CD4-positive, CD25-positive, alpha-beta regulatory T cell (primary cell): ENCODE measurements around the gene ALDH4A1. TPM values are rescaled to one million over a fixed set of nuclear protein-coding genes. Genes with fewer than 3 reads are reported as not detected.

Source experiments
- ATAC-seq, 2 donors: fragments of 150-1000 bp; cut with Tn5 transposase; one replicate each; pipeline ENCODE4 v1.10.0; 2021; ENCODE audit warnings: low read depth in 2 of 2, moderate number of reproducible peaks in 2 of 2, moderate library complexity in 1 of 2
- DNase-seq, 3 donors: peaks; one replicate each; pipeline versions ENCODE4 v3.0.0 to v3.0.0-alpha.2; 2012 to 2022; ENCODE audit warnings: mixed read lengths in 1 of 3
- H3K27ac ChIP-seq: one replicate; pipeline ENCODE4 v1.7.0; 2013; ENCODE audit warnings: mild to moderate bottlenecking, low read length; ENCODE audit not compliant: insufficient read depth, poor library complexity, severe bottlenecking
- H3K27me3 ChIP-seq: one replicate; pipeline ENCODE4 v1.7.0; 2013; ENCODE audit warnings: low read length; ENCODE audit not compliant: control insufficient read depth, insufficient read depth
- H3K36me3 ChIP-seq: one replicate; pipeline ENCODE4 v1.7.0; 2013; ENCODE audit warnings: mild to moderate bottlenecking, low read length, moderate library complexity; ENCODE audit not compliant: control insufficient read depth, insufficient read depth
- H3K4me1 ChIP-seq: 2 replicates; pipeline ENCODE4 v1.7.0; 2013; ENCODE audit warnings: mild to moderate bottlenecking, low read length; ENCODE audit not compliant: insufficient read depth, control insufficient read depth, poor library complexity, severe bottlenecking
- H3K4me3 ChIP-seq: one replicate; pipeline ENCODE4 v1.7.0; 2013; ENCODE audit warnings: low read depth, mild to moderate bottlenecking, low read length, moderate library complexity
- H3K9me3 ChIP-seq, 2 experiments: 1 replicate in 1 of 2; 2 replicates in 1 of 2; pipeline ENCODE4 v1.7.0; 2013; ENCODE audit warnings: low read length in 2 of 2, mild to moderate bottlenecking in 1 of 2, moderate library complexity in 1 of 2; ENCODE audit not compliant: control insufficient read depth in 2 of 2
- H3K27ac Mint-ChIP-seq, 3 donors: one replicate each; pipeline ENCODE4 v1.8.0; 2020 to 2022; ENCODE audit warnings: mild to moderate bottlenecking in 3 of 3, mixed read lengths in 3 of 3, moderate library complexity in 2 of 3
- H3K27me3 Mint-ChIP-seq: one replicate; pipeline ENCODE4 v1.8.0; 2022; ENCODE audit warnings: mild to moderate bottlenecking, mixed read lengths
- H3K36me3 Mint-ChIP-seq: one replicate; pipeline ENCODE4 v1.8.0; 2020; ENCODE audit warnings: mixed read lengths
- H3K4me1 Mint-ChIP-seq, 4 donors: one replicate each; pipeline ENCODE4 v1.8.0; 2020 to 2022; ENCODE audit warnings: mixed read lengths in 4 of 4, mild to moderate bottlenecking in 1 of 4
- H3K4me3 Mint-ChIP-seq, 4 donors: one replicate each; pipeline ENCODE4 v1.8.0; 2020 to 2022; ENCODE audit warnings: mild to moderate bottlenecking in 4 of 4, mixed read lengths in 4 of 4, moderate library complexity in 3 of 4
- H3K9me3 Mint-ChIP-seq, 7 donors: one replicate each; pipeline ENCODE4 v1.8.0; 2020 to 2022; ENCODE audit warnings: mixed read lengths in 7 of 7, mild to moderate bottlenecking in 3 of 7, moderate library complexity in 2 of 7
- polyA plus RNA-seq, 4 donors: library from polyadenylated mRNA; unstranded; fragments of 300-500 nt; fragmentation: Illumina TruSeq; gene quantifications; one replicate each; pipeline ENCODE4 v1.2.3, GENCODE V29; 2021
- total RNA-seq: library from RNA; stranded (reverse); gene quantifications from one replicate; pipeline ENCODE4 v1.2.3, GENCODE V29; 2022

The ALDH4A1 gene
- total and polyA plus RNA-seq, 5 donors from 2014 or later: 1.0 to 2.0 (median 1.4) TPM

- no peaks in the 10 kb centered on the region for H3K9me3 ChIP-seq
- Mint-ChIP-seq H3K4me1 (peaks cover 7 to 38% (median 21%) of the 10 kb centered on the region in 4 donors), H3K36me3 (no peaks in the 10 kb centered on the region), H3K27ac (no peak overlapping the region), H3K4me3 (no peak overlapping the region), H3K27me3 (no peaks in the 10 kb centered on the region), H3K9me3 (no peaks in the 10 kb centered on the region)
- peaks cover 66% of the 10 kb centered on the region for H3K36me3 ChIP-seq
- no peak overlapping the region for H3K27ac ChIP-seq
- H3K4me3 ChIP-seq: no peak overlapping the region
- no peak for DNase-seq
- no peak for ATAC-seq
- no peaks in the 10 kb centered on the region for H3K27me3 ChIP-seq
- peaks cover 29% of the 10 kb centered on the region for H3K4me1 ChIP-seq
These were observed 17.0 kb upstream of the ALDH4A1 start for GRCh38 chr1:18919197-18919905.

GRCh38 chr1:18918417-18918816, 16.1 kb upstream of the ALDH4A1 start:
- Mint-ChIP-seq H3K4me1 (peaks cover 3 to 32% (median 17%) of the 10 kb centered on the region in 4 donors), H3K9me3 (no peaks in the 10 kb centered on the region), H3K4me3 (no peak overlapping the region), H3K27me3 (no peaks in the 10 kb centered on the region), H3K36me3 (no peaks in the 10 kb centered on the region), H3K27ac (peak overlapping the region in 1 of 3 donors; percentile 45)
- H3K27ac ChIP-seq: no peak overlapping the region
- no peak overlapping the region for H3K4me3 ChIP-seq
- peaks cover 66% of the 10 kb centered on the region for H3K36me3 ChIP-seq
- H3K4me1 ChIP-seq: peaks cover 20% of the 10 kb centered on the region
- no peaks in the 10 kb centered on the region for H3K27me3 ChIP-seq
- no peaks in the 10 kb centered on the region for H3K9me3 ChIP-seq
- no peak for DNase-seq
- no peak for ATAC-seq

- no peaks in the 10 kb centered on the region for H3K9me3 Mint-ChIP-seq
- no peaks in the 10 kb centered on the region for H3K27me3 ChIP-seq
- peaks cover 73% of the 10 kb centered on the region for H3K36me3 ChIP-seq
- H3K4me1 ChIP-seq: peaks cover 12% of the 10 kb centered on the region
- no peaks in the 10 kb centered on the region for H3K27me3 Mint-ChIP-seq
- H3K36me3 Mint-ChIP-seq: peaks cover 4% of the 10 kb centered on the region
- ATAC-seq (no peak), DNase-seq (no peak)
- no peaks in the 10 kb centered on the region for H3K9me3 ChIP-seq
- H3K4me3 Mint-ChIP-seq: no peak overlapping the region
- H3K4me3 ChIP-seq: no peak overlapping the region
- peaks cover 0 to 24% (median 17%) of the 10 kb centered on the region in 4 donors for H3K4me1 Mint-ChIP-seq
- no peak overlapping the region for H3K27ac ChIP-seq
- peak overlapping the region in 1 of 3 donors; percentile 60 for H3K27ac Mint-ChIP-seq
These were observed 14.9 kb upstream of the ALDH4A1 start for GRCh38 chr1:18917071-18917799.

- no peak for ATAC-seq
- H3K36me3 ChIP-seq: peaks cover 80% of the 10 kb centered on the region
- H3K27ac Mint-ChIP-seq: no peak overlapping the region
These were observed 13.0 kb upstream of the ALDH4A1 start for GRCh38 chr1:18915341-18915740.

GRCh38 chr1:18913065-18913835, 10.9 kb upstream of the ALDH4A1 start:
- Mint-ChIP-seq H3K27ac (peak overlapping the region; percentile 35 to 93 (median 71)), H3K4me3 (no peak overlapping the region), H3K27me3 (no peaks in the 10 kb centered on the region), H3K4me1 (peaks cover 0 to 28% (median 11%) of the 10 kb centered on the region in 4 donors), H3K9me3 (no peaks in the 10 kb centered on the region), H3K36me3 (peaks cover 26% of the 10 kb centered on the region)
- DNase-seq (peak; percentile 56 to 64 (median 57)), ATAC-seq (peak; percentile 69 to 78)
- H3K27ac ChIP-seq: peak overlapping the region; percentile 49
- no peaks in the 10 kb centered on the region for H3K9me3 ChIP-seq
- H3K4me1 ChIP-seq: peaks cover 4% of the 10 kb centered on the region
- H3K4me3 ChIP-seq: no peak overlapping the region
- H3K36me3 ChIP-seq: peaks cover 82% of the 10 kb centered on the region
- H3K27me3 ChIP-seq: no peaks in the 10 kb centered on the region

More at GRCh38 chr1:18915341-18915740, 13.0 kb upstream of the ALDH4A1 start:
- DNase-seq: no peak
- Mint-ChIP-seq H3K36me3 (peaks cover 14% of the 10 kb centered on the region), H3K27me3 (no peaks in the 10 kb centered on the region), H3K9me3 (no peaks in the 10 kb centered on the region), H3K4me3 (no peak overlapping the region), H3K4me1 (peaks cover 0 to 20% (median 15%) of the 10 kb centered on the region in 4 donors)
- H3K27me3 ChIP-seq: no peaks in the 10 kb centered on the region
- peaks cover 4% of the 10 kb centered on the region for H3K4me1 ChIP-seq
- H3K4me3 ChIP-seq: no peak overlapping the region
- no peaks in the 10 kb centered on the region for H3K9me3 ChIP-seq
- H3K27ac ChIP-seq: no peak overlapping the region

- Mint-ChIP-seq H3K9me3 (no peaks in the 10 kb centered on the region), H3K27ac (peak overlapping the region in 2 of 3 donors; percentile 35 to 66)
These were observed 10.2 kb upstream of the ALDH4A1 start for GRCh38 chr1:18912550-18912949.

GRCh38 chr1:18908911-18909771, 6.8 kb upstream of the ALDH4A1 start:
- Histone ChIP-seq H3K27me3 (no peaks in the 10 kb centered on the region), H3K27ac (no peak overlapping the region), H3K36me3 (peaks cover 64% of the 10 kb centered on the region), H3K9me3 (no peaks in the 10 kb centered on the region), H3K4me3 (no peak overlapping the region), H3K4me1 (peaks cover 10% of the 10 kb centered on the region)
- no peak for DNase-seq
- no peaks in the 10 kb centered on the region for H3K9me3 Mint-ChIP-seq
- peaks cover 2 to 28% (median 11%) of the 10 kb centered on the region in 4 donors for H3K4me1 Mint-ChIP-seq
- peaks cover 34% of the 10 kb centered on the region for H3K36me3 Mint-ChIP-seq
- ATAC-seq: no peak
- no peak overlapping the region for H3K4me3 Mint-ChIP-seq
- H3K27ac Mint-ChIP-seq: peak overlapping the region in 1 of 3 donors; percentile 31
- H3K27me3 Mint-ChIP-seq: no peaks in the 10 kb centered on the region

More at GRCh38 chr1:18912550-18912949, 10.2 kb upstream of the ALDH4A1 start:
- Histone ChIP-seq H3K27me3 (no peaks in the 10 kb centered on the region), H3K36me3 (peaks cover 82% of the 10 kb centered on the region), H3K27ac (peak overlapping the region; percentile 49), H3K9me3 (no peaks in the 10 kb centered on the region), H3K4me3 (no peak overlapping the region), H3K4me1 (peaks cover 4% of the 10 kb centered on the region)
- Mint-ChIP-seq H3K36me3 (peaks cover 32% of the 10 kb centered on the region), H3K27me3 (no peaks in the 10 kb centered on the region), H3K4me3 (no peak overlapping the region), H3K4me1 (peaks cover 0 to 28% (median 10%) of the 10 kb centered on the region in 4 donors)
- DNase-seq (no peak), ATAC-seq (no peak)
